ENCODE results near the gene PARM1.

GRCh38 chr4:75007891-75008290 is 75.0 kb downstream of the PARM1 start:
- TF ChIP-seq CTCF (conservative IDR thresholded peaks at IDR 0.05; ENCODE audit: low read depth, low read length) (no peak), MXI1 (IDR thresholded peaks at IDR 0.05; ENCODE audit: borderline replicate concordance, low read depth, low read length) (no peak)
